Measurements from ENCODE around the gene ZACN.

- no peak for TF ChIP-seq CTCF (IDR thresholded peaks at IDR 0.05)
- no peak for TF ChIP-seq POLR2AphosphoS5 (IDR thresholded peaks at IDR 0.05)
- no peak for TF ChIP-seq POLR2A (IDR thresholded peaks at IDR 0.05; ENCODE audit: low read depth)
Measured at GRCh38 chr17:76131051-76131691, 52.2 kb downstream of the ZACN start.
